Astrocyte of the spinal cord (primary cell): ENCODE measurements around the gene ANXA1.
A peak's percentile ranks its signal among the peaks of the same experiment; 100 is the strongest.

Experiments
- DNase-seq: peaks from one replicate; pipeline ENCODE4 v3.0.0; 2011; ENCODE audit warnings: low read depth, low spot score
- H3K4me3 ChIP-seq: 2 replicates; pipeline ENCODE4 v1.5.1; 2011; ENCODE audit warnings: low read depth, mild to moderate bottlenecking, low read length, moderate library complexity
- in situ Hi-C: cut with HindIII; loops from 2 replicates; pipeline ENCODE4 v1.10.0; 2017; ENCODE audit warnings: low sequenced_read_pairs
- TF ChIP-seq, protein P1 (sequence below): IDR thresholded peaks from 2 replicates; pipeline ENCODE4 v1.5.1; 2012; ENCODE audit warnings: low read depth, mild to moderate bottlenecking, low read length, inconsistent platforms

The ANXA1 gene

DNA sequence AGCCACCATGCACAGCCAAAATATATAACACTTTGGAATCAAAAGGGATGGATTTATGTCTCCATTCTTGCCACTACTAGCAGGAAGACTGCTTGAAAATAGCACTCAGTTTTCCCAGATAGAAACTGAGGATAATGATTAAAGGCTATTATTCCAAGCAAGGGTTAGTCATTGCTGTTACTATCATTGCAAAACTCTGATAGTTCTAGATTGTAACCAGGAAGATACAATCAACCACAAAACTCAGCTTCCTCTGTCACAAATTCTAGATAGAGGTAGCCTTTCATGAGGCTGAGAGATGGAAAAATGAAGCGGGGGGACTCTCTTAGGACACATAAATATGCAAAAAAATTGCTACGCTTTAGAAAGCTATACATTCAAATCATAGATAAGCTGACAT is 3.1 kb downstream of the ANXA1 start:
- in situ Hi-C loops: no loop called here
- TF ChIP-seq, protein P1, sequence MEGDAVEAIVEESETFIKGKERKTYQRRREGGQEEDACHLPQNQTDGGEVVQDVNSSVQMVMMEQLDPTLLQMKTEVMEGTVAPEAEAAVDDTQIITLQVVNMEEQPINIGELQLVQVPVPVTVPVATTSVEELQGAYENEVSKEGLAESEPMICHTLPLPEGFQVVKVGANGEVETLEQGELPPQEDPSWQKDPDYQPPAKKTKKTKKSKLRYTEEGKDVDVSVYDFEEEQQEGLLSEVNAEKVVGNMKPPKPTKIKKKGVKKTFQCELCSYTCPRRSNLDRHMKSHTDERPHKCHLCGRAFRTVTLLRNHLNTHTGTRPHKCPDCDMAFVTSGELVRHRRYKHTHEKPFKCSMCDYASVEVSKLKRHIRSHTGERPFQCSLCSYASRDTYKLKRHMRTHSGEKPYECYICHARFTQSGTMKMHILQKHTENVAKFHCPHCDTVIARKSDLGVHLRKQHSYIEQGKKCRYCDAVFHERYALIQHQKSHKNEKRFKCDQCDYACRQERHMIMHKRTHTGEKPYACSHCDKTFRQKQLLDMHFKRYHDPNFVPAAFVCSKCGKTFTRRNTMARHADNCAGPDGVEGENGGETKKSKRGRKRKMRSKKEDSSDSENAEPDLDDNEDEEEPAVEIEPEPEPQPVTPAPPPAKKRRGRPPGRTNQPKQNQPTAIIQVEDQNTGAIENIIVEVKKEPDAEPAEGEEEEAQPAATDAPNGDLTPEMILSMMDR: no peak
- DNase-seq: no peak
- H3K4me3 ChIP-seq: peak overlapping the region; percentile 87

- no peak overlapping the region for H3K4me3 ChIP-seq
- no peak for DNase-seq
- TF ChIP-seq, protein P1: no peak
- in situ Hi-C loops: no loop called here
These were observed 3.7 kb downstream of the ANXA1 start for GRCh38 chr9:73155377-73155776.

- H3K4me3 ChIP-seq: no peak overlapping the region
- in situ Hi-C loops: no loop called here
- TF ChIP-seq, protein P1: no peak
- no peak for DNase-seq
These were observed 4.6 kb downstream of the ANXA1 start for GRCh38 chr9:73155968-73156864.

DNA sequence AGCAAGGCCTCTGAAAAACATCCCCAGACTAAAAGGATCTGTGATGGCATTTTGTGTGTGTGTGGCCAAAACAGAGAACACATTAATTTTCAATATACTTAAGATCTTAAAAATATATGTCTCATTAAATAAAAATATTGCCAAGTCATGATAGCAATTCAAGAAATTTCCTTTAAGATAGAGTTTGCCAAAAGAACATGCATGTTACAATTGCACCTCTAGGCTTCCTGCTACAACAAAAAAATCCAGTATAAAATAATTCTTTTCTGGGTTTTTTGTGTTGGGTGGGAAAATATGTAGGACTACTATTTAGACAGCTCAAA is 5.2 kb downstream of the ANXA1 start:
- H3K4me3 ChIP-seq: no peak overlapping the region
- DNase-seq: no peak
- TF ChIP-seq, protein P1: no peak
- in situ Hi-C loops: no loop called here

DNA sequence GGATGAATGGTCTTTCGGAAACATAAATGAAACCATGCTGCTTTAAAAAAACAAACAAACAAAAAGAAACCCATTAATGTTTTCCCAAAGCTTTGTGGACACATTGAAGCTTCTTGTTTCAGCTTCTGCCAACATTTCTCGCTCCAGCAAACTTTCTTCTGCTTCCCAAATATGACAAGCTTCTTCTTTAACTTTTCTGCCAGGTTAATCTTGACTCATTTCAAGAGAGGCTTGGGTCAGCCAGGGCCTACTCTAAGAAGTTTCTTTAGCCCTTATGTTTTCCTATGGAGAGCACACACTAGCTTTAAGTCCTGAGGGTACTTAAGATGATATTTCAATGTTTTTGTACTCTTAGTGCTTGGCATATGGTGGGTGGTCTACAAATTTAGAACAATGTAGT is 6.1 kb downstream of the ANXA1 start:
- in situ Hi-C loops: no loop called here
- DNase-seq: no peak
- TF ChIP-seq, protein P1: no peak
- no peak overlapping the region for H3K4me3 ChIP-seq

GRCh38 chr9:73158723-73159122 is 7.1 kb downstream of the ANXA1 start:
- no peak for DNase-seq
- in situ Hi-C loops: no loop called here
- no peak overlapping the region for H3K4me3 ChIP-seq
- TF ChIP-seq, protein P1: no peak

GRCh38 chr9:73160868-73161267 is 9.2 kb downstream of the ANXA1 start:
- no peak for DNase-seq
- TF ChIP-seq, protein P1: no peak
- in situ Hi-C loops: no loop called here
- no peak overlapping the region for H3K4me3 ChIP-seq
